ENCODE data around the gene CFAP92.
A peak's percentile ranks its signal among the peaks of the same experiment; 100 is the strongest.

Gene CFAP92

GRCh38 chr3:129026728-129027543 is 33.1 kb upstream of the CFAP92 start (continued):
- TF ChIP-seq PRDM4 (tag by site-specific recombination; IDR thresholded peaks at IDR 0.05) (no peak), PRDM10 (tag by site-specific recombination; IDR thresholded peaks at IDR 0.05) (0 out of 2 replicates have a peak, but pooled peaks have one; percentile 20), ZEB2 (tag by site-specific recombination; IDR thresholded peaks at IDR 0.05) (0 out of 2 replicates have a peak, but pooled peaks have one; percentile 32), ZNF394 (tag by site-specific recombination; IDR thresholded peaks at IDR 0.05; ENCODE audit: borderline replicate concordance) (no peak), ZNF639 (tag by site-specific recombination; IDR thresholded peaks at IDR 0.05) (no peak), ZBTB10 (tag by site-specific recombination; IDR thresholded peaks at IDR 0.05) (no peak; the same call in 1 of the 2 replicates), ZNF596 (tag by site-specific recombination; IDR thresholded peaks at IDR 0.05) (no peak), ZNF558 (tag by site-specific recombination; IDR thresholded peaks at IDR 0.05) (no peak), ZNF148 (tag by site-specific recombination; IDR thresholded peaks at IDR 0.05; ENCODE audit: borderline replicate concordance) (no peak), SP3 (tag by site-specific recombination; IDR thresholded peaks at IDR 0.05) (no peak), SALL2 (tag by site-specific recombination; IDR thresholded peaks at IDR 0.05; ENCODE audit: borderline replicate concordance) (no peak), MEIS1 (CRISPR knock-in tag; IDR thresholded peaks at IDR 0.05; ENCODE audit: borderline replicate concordance) (no peak), ZNF112 (tag by site-specific recombination; IDR thresholded peaks at IDR 0.05) (no peak), ZSCAN23 (tag by site-specific recombination; IDR thresholded peaks at IDR 0.05) (no peak), FEZF1 (tag by site-specific recombination; IDR thresholded peaks at IDR 0.05) (no peak), ZFHX2 (tag by site-specific recombination; conservative IDR thresholded peaks at IDR 0.05) (no peak), SCRT2 (tag by site-specific recombination; IDR thresholded peaks at IDR 0.05) (no peak), ZBTB7A (tag by site-specific recombination; IDR thresholded peaks at IDR 0.05; ENCODE audit: low read depth) (no peak), GLIS2 (tag by site-specific recombination; IDR thresholded peaks at IDR 0.05) (peak; percentile 85), ZSCAN30 (tag by site-specific recombination; IDR thresholded peaks at IDR 0.05) (0 out of 2 replicates have a peak, but pooled peaks have one; percentile 54), GLI2 (tag by site-specific recombination; IDR thresholded peaks at IDR 0.05; ENCODE audit: borderline replicate concordance, low read depth) (no peak), ZNF626 (tag by site-specific recombination; IDR thresholded peaks at IDR 0.05) (no peak)
